Large intestine (tissue), 3 donors: ENCODE data around the gene HTR2C. TPM values are rescaled to one million over a fixed set of nuclear protein-coding genes. Genes with fewer than 3 reads are reported as not detected.

ENCODE experiments used
- DNase-seq, 2 donors: peaks; one replicate each; pipeline versions ENCODE4 v3.0.0 to v3.0.0-alpha.2; 2013
- H3K27ac ChIP-seq: one replicate; pipeline ENCODE4 v1.5.1; 2013; ENCODE audit warnings: low read length
- H3K27me3 ChIP-seq: 2 replicates; pipeline ENCODE4 v1.6.1; 2013; ENCODE audit warnings: low read length; ENCODE audit not compliant: control insufficient read depth, insufficient read depth
- H3K36me3 ChIP-seq: 2 replicates; pipeline ENCODE4 v1.6.1; 2013; ENCODE audit warnings: low read length; ENCODE audit not compliant: control insufficient read depth, insufficient read depth
- H3K4me1 ChIP-seq: one replicate; pipeline ENCODE4 v1.6.1; 2013; ENCODE audit warnings: low read length; ENCODE audit not compliant: control insufficient read depth, insufficient read depth
- H3K4me3 ChIP-seq: one replicate; pipeline ENCODE4 v1.5.1; 2013; ENCODE audit warnings: low read length
- H3K9me3 ChIP-seq: one replicate; pipeline ENCODE4 v1.6.1; 2013; ENCODE audit warnings: mild to moderate bottlenecking, low read depth, low read length, moderate library complexity; ENCODE audit not compliant: control insufficient read depth
- WGBS: methylation state at CpG from one replicate; pipeline ENCODE4 v1.1.5; 2013; ENCODE audit warnings: low lambda C conversion rate; ENCODE audit not compliant: insufficient coverage; 5-methylcytosine and 5-hydroxymethylcytosine counted together
- polyA plus RNA-seq: library from polyadenylated mRNA; unstranded; fragments of 120-200 nt; gene quantifications from one replicate; pipeline ENCODE4 v1.2.1, GENCODE V29; 2013

HTR2C gene
- polyA plus RNA-seq, 1 donor: not detected

- Histone ChIP-seq H3K4me3 (no peak overlapping the region), H3K9me3 (no peaks in the 10 kb centered on the region), H3K27me3 (no peaks in the 10 kb centered on the region), H3K4me1 (no peaks in the 10 kb centered on the region), H3K36me3 (no peaks in the 10 kb centered on the region), H3K27ac (no peak overlapping the region)
- WGBS: no CpG with 5 or more reads among the region's 2 CpGs
- DNase-seq: no peak
Observed at GRCh38 chrX:114819509-114819908, 235.6 kb downstream of the HTR2C start.

- no peak for DNase-seq
- Histone ChIP-seq H3K9me3 (peaks cover 4% of the 10 kb centered on the region), H3K4me1 (no peaks in the 10 kb centered on the region), H3K36me3 (no peaks in the 10 kb centered on the region), H3K4me3 (no peak overlapping the region), H3K27ac (no peak overlapping the region), H3K27me3 (no peaks in the 10 kb centered on the region)
- no CpG with 5 or more reads among the region's 1 CpG for WGBS
Observed at GRCh38 chrX:114841051-114841450, 257.2 kb downstream of the HTR2C start.

- DNase-seq: no peak
- Histone ChIP-seq H3K9me3 (no peaks in the 10 kb centered on the region), H3K4me1 (no peaks in the 10 kb centered on the region), H3K4me3 (no peak overlapping the region), H3K36me3 (no peaks in the 10 kb centered on the region), H3K27ac (no peak overlapping the region), H3K27me3 (no peaks in the 10 kb centered on the region)
- WGBS: no CpG with 5 or more reads among the region's 1 CpG
Observed at GRCh38 chrX:114842181-114842580, 258.3 kb downstream of the HTR2C start.

GRCh38 chrX:114889481-114889880 lies 305.6 kb downstream of the HTR2C start:
- no peak overlapping the region for H3K4me3 ChIP-seq
- H3K4me1 ChIP-seq: no peaks in the 10 kb centered on the region
- H3K27ac ChIP-seq: no peak overlapping the region
- H3K9me3 ChIP-seq: no peaks in the 10 kb centered on the region
- no peaks in the 10 kb centered on the region for H3K27me3 ChIP-seq
- H3K36me3 ChIP-seq: no peaks in the 10 kb centered on the region
- WGBS: no CpG with 5 or more reads among the region's 1 CpG
- DNase-seq: no peak

- no peaks in the 10 kb centered on the region for H3K9me3 ChIP-seq
- no CpG with 5 or more reads among the region's 3 CpGs for whole genome bisulfite sequencing
- H3K36me3 ChIP-seq: no peaks in the 10 kb centered on the region
- H3K4me3 ChIP-seq: no peak overlapping the region
- H3K4me1 ChIP-seq: no peaks in the 10 kb centered on the region
- no peaks in the 10 kb centered on the region for H3K27me3 ChIP-seq
- DNase-seq: no peak
- no peak overlapping the region for H3K27ac ChIP-seq
Observed at GRCh38 chrX:114903618-114904017, 319.7 kb downstream of the HTR2C start.

- Histone ChIP-seq H3K27ac (no peak overlapping the region), H3K36me3 (no peaks in the 10 kb centered on the region), H3K9me3 (no peaks in the 10 kb centered on the region), H3K4me1 (no peaks in the 10 kb centered on the region), H3K4me3 (no peak overlapping the region), H3K27me3 (no peaks in the 10 kb centered on the region)
- no CpG with 5 or more reads among the region's 2 CpGs for WGBS
- no peak for DNase-seq
Observed at GRCh38 chrX:114905251-114905650, 321.4 kb downstream of the HTR2C start.

- H3K4me1 ChIP-seq: no peaks in the 10 kb centered on the region
Observed at GRCh38 chrX:114906984-114907510, 323.2 kb downstream of the HTR2C start.

GRCh38 chrX:114924423-114924822 lies 340.5 kb downstream of the HTR2C start:
- Histone ChIP-seq H3K9me3 (no peaks in the 10 kb centered on the region), H3K4me1 (no peaks in the 10 kb centered on the region), H3K36me3 (no peaks in the 10 kb centered on the region), H3K27ac (no peak overlapping the region), H3K27me3 (no peaks in the 10 kb centered on the region), H3K4me3 (no peak overlapping the region)
- DNase-seq: no peak
- no CpG with 5 or more reads among the region's 3 CpGs for WGBS

More at GRCh38 chrX:114906984-114907510, 323.2 kb downstream of the HTR2C start:
- H3K4me3 ChIP-seq: no peak overlapping the region
- no peaks in the 10 kb centered on the region for H3K9me3 ChIP-seq
- no CpG with 5 or more reads among the region's 9 CpGs for WGBS
- no peaks in the 10 kb centered on the region for H3K27me3 ChIP-seq
- no peak for DNase-seq
- H3K36me3 ChIP-seq: no peaks in the 10 kb centered on the region
- H3K27ac ChIP-seq: no peak overlapping the region

GRCh38 chrX:114924856-114925255 lies 341.0 kb downstream of the HTR2C start:
- H3K27ac ChIP-seq: no peak overlapping the region
- no peaks in the 10 kb centered on the region for H3K4me1 ChIP-seq
- H3K4me3 ChIP-seq: no peak overlapping the region
- H3K9me3 ChIP-seq: no peaks in the 10 kb centered on the region
- no peak for DNase-seq
- no peaks in the 10 kb centered on the region for H3K27me3 ChIP-seq
- H3K36me3 ChIP-seq: no peaks in the 10 kb centered on the region

GRCh38 chrX:114930227-114930626 lies 346.3 kb downstream of the HTR2C start:
- Histone ChIP-seq H3K9me3 (no peaks in the 10 kb centered on the region), H3K27ac (no peak overlapping the region), H3K4me3 (no peak overlapping the region), H3K27me3 (no peaks in the 10 kb centered on the region), H3K36me3 (no peaks in the 10 kb centered on the region), H3K4me1 (no peaks in the 10 kb centered on the region)
- no peak for DNase-seq

- H3K4me1 ChIP-seq: no peaks in the 10 kb centered on the region
- 80% methylated on average over 1 of the region's 1 CpG for WGBS
- no peak for DNase-seq
- H3K4me3 ChIP-seq: no peak overlapping the region
- no peaks in the 10 kb centered on the region for H3K9me3 ChIP-seq
- no peak overlapping the region for H3K27ac ChIP-seq
- no peaks in the 10 kb centered on the region for H3K36me3 ChIP-seq
- H3K27me3 ChIP-seq: no peaks in the 10 kb centered on the region
Observed at GRCh38 chrX:114932550-114932949, 348.7 kb downstream of the HTR2C start.
